GM18868 (cell line): ENCODE results near the gene ADGRF3.
"Not testable (repeated sequence)": the region's sequence is repeated elsewhere in the genome, so short reads cannot be mapped to it uniquely, and the experiment has no call there.

Experiments used
- ATAC-seq: cut with Tn5 transposase; IDR thresholded peaks from one replicate; pipeline ENCODE4 v1.9.1; 2021; ENCODE audit warnings: mild to moderate bottlenecking, moderate library complexity; ENCODE audit not compliant: unreplicated experiment

Gene ADGRF3

GRCh38 chr2:26281226-26281625 lies 65.4 kb downstream of the ADGRF3 start:
- ATAC-seq: no peak

GRCh38 chr2:26279886-26280285 lies 66.7 kb downstream of the ADGRF3 start:
- ATAC-seq: no peak

- no peak for ATAC-seq
Observed at GRCh38 chr2:26276484-26277227, 69.9 kb downstream of the ADGRF3 start.

- no peak for ATAC-seq
Observed at GRCh38 chr2:26274058-26274613, 72.5 kb downstream of the ADGRF3 start.

GRCh38 chr2:26273501-26273900 lies 73.1 kb downstream of the ADGRF3 start:
- no peak for ATAC-seq

- no peak for ATAC-seq
Observed at GRCh38 chr2:26270373-26270772, 76.2 kb downstream of the ADGRF3 start.

GRCh38 chr2:26269571-26270158 lies 76.9 kb downstream of the ADGRF3 start:
- no peak for ATAC-seq

- not testable (repeated sequence) for ATAC-seq
Observed at GRCh38 chr2:26268670-26269385, 77.8 kb downstream of the ADGRF3 start.

- ATAC-seq: no peak
Observed at GRCh38 chr2:26268213-26268612, 78.4 kb downstream of the ADGRF3 start.

GRCh38 chr2:26258836-26259235 lies 87.8 kb downstream of the ADGRF3 start:
- not testable (repeated sequence) for ATAC-seq
